WTC11 (cell line): ENCODE measurements around the gene AIMP2. TPM values are rescaled to one million over a fixed set of nuclear protein-coding genes. Genes with fewer than 3 reads are reported as not detected.
A peak's percentile ranks its signal among the peaks of the same experiment; 100 is the strongest.
"Not testable (repeated sequence)": the region's sequence is repeated elsewhere in the genome, so short reads cannot be mapped to it uniquely, and the experiment has no call there.

Experiments
- ATAC-seq: fragments of 200-7000 bp; cut with Tn5 transposase; 2 replicates; pipeline ENCODE4 v1.10.0; 2021; ENCODE audit warnings: mild to moderate bottlenecking, moderate library complexity
- CTCF ChIA-PET: fragments of 300-600 bp; sonication (Branson Sonifier 250); formaldehyde crosslinking; loops from one replicate; lab custom pipeline; 2021; ENCODE audit warnings: antibody characterized with exemption; lab: Charles Lee
- POLR2A ChIA-PET: fragments of 350-600 bp; sonication (Branson Sonifier 250); formaldehyde crosslinking; loops from one replicate; lab custom pipeline; 2021; ENCODE audit warnings: antibody characterized with exemption; lab: Charles Lee
- DNase-seq: peaks from one replicate; pipeline ENCODE4 v3.0.0; 2021; ENCODE audit warnings: low spot score
- H3K27ac Mint-ChIP-seq: 2 replicates; pipeline ENCODE4 v1.8.0; 2021; ENCODE audit warnings: mixed read lengths
- H3K27me3 Mint-ChIP-seq: 2 replicates; pipeline ENCODE4 v1.8.0; 2021; ENCODE audit warnings: low read depth, mild to moderate bottlenecking, moderate library complexity, mixed read lengths
- H3K36me3 Mint-ChIP-seq: 2 replicates; pipeline ENCODE4 v1.8.0; 2021; ENCODE audit warnings: mixed read lengths
- H3K4me1 Mint-ChIP-seq: 2 replicates; pipeline ENCODE4 v1.8.0; 2022; ENCODE audit warnings: mixed read lengths
- H3K4me3 Mint-ChIP-seq: 2 replicates; pipeline ENCODE4 v1.8.0; 2021; ENCODE audit warnings: mild to moderate bottlenecking, moderate library complexity, mixed read lengths
- H3K9me3 Mint-ChIP-seq: 2 replicates; pipeline ENCODE4 v1.8.0; 2021; ENCODE audit warnings: mixed read lengths
- ATF3 ChIP-seq: sonication (generic); formaldehyde crosslinking; conservative IDR thresholded peaks from 2 replicates; pipeline ENCODE4 v1.8.1; 2022; ENCODE audit warnings: mild to moderate bottlenecking, missing genetic modification reagents
- CBFB ChIP-seq: sonication (generic); formaldehyde crosslinking; IDR thresholded peaks from 2 replicates; pipeline ENCODE4 v1.8.1; 2022; ENCODE audit warnings: mild to moderate bottlenecking, low read depth, missing genetic modification reagents
- CDX4 ChIP-seq: fragments of 250-450 bp; sonication (Bioruptor Pico); IDR thresholded peaks from 2 replicates; pipeline ENCODE4 v1.9.0; 2021; ENCODE audit warnings: moderate library complexity, mild to moderate bottlenecking, inconsistent platforms, borderline replicate concordance
- E2F1 ChIP-seq: sonication (generic); formaldehyde crosslinking; IDR thresholded peaks from 2 replicates; pipeline ENCODE4 v1.8.0; 2022; ENCODE audit warnings: mild to moderate bottlenecking, missing genetic modification reagents
- ERG ChIP-seq: fragments of 250-450 bp; sonication (Bioruptor Pico); IDR thresholded peaks from 2 replicates; pipeline ENCODE4 v1.8.0; 2021; ENCODE audit warnings: mild to moderate bottlenecking
- FOXK1 ChIP-seq: sonication (generic); formaldehyde crosslinking; IDR thresholded peaks from 2 replicates; pipeline ENCODE4 v1.8.0; 2022; ENCODE audit warnings: mild to moderate bottlenecking, moderate library complexity, missing genetic modification reagents
- GTF2I ChIP-seq: fragments of 250-450 bp; sonication (Bioruptor Pico); conservative IDR thresholded peaks from 2 replicates; pipeline ENCODE4 v1.4.0; 2021; ENCODE audit warnings: mild to moderate bottlenecking
- JUN ChIP-seq: sonication (generic); formaldehyde crosslinking; IDR thresholded peaks from 2 replicates; pipeline ENCODE4 v1.8.0; 2023; ENCODE audit warnings: mild to moderate bottlenecking, missing genetic modification reagents
- KAT7 ChIP-seq: sonication (generic); formaldehyde crosslinking; IDR thresholded peaks from 2 replicates; pipeline ENCODE4 v1.8.1; 2023; ENCODE audit warnings: missing genetic modification reagents, mild to moderate bottlenecking, borderline replicate concordance
- MAX ChIP-seq: sonication (generic); formaldehyde crosslinking; IDR thresholded peaks from 2 replicates; pipeline ENCODE4 v1.8.0; 2022; ENCODE audit warnings: mild to moderate bottlenecking, missing genetic modification reagents
- MYBL2 ChIP-seq: sonication (generic); formaldehyde crosslinking; IDR thresholded peaks from 2 replicates; pipeline ENCODE4 v1.8.1; 2023; ENCODE audit warnings: mild to moderate bottlenecking, moderate library complexity, missing genetic modification reagents
- OVOL2 ChIP-seq: fragments of 250-450 bp; sonication (Bioruptor Pico); IDR thresholded peaks from 2 replicates; pipeline ENCODE4 v1.9.0; 2021; ENCODE audit warnings: mild to moderate bottlenecking, borderline replicate concordance
- TP53 ChIP-seq: sonication (generic); formaldehyde crosslinking; IDR thresholded peaks from 2 replicates; pipeline ENCODE4 v1.8.1; 2023; ENCODE audit warnings: mild to moderate bottlenecking, missing genetic modification reagents
- ZNF121 ChIP-seq: sonication (generic); formaldehyde crosslinking; IDR thresholded peaks from 2 replicates; pipeline ENCODE4 v1.8.0; 2023; ENCODE audit warnings: missing genetic modification reagents
- ZNF232 ChIP-seq: sonication (generic); formaldehyde crosslinking; IDR thresholded peaks from 2 replicates; pipeline ENCODE4 v1.8.0; 2022; ENCODE audit warnings: mild to moderate bottlenecking, missing genetic modification reagents
- ZNF416 ChIP-seq: fragments of 250-450 bp; sonication (Bioruptor Pico); IDR thresholded peaks from 2 replicates; pipeline ENCODE4 v1.9.0; 2021; ENCODE audit warnings: mild to moderate bottlenecking, inconsistent platforms
- total RNA-seq: library from RNA; stranded (reverse); gene quantifications from 3 replicates; pipeline ENCODE4 v1.2.3, GENCODE V29; 2021

AIMP2 gene
- total RNA-seq, 1 experiment from 2014 or later: 63.2 TPM

- POLR2A ChIA-PET: interaction anchor here (0.6 to 1.2 kb wide), 5 partner anchors 9 to 368 kb away, joined by 3 to 5 read pairs (median 4); no protein-coding TSS in a partner anchor
- not testable (repeated sequence) for H3K9me3 Mint-ChIP-seq, DNase-seq, H3K27ac Mint-ChIP-seq, H3K27me3 Mint-ChIP-seq, ATAC-seq
- CTCF ChIA-PET: interaction anchor here (1.1 to 1.6 kb wide), 2 partner anchors 10 to 151 kb away, joined by 5 to 11 read pairs; no protein-coding TSS in a partner anchor
- Mint-ChIP-seq H3K36me3 (peaks cover 27% of the 10 kb centered on the region), H3K4me1 (peaks cover 18% of the 10 kb centered on the region), H3K4me3 (peak overlapping the region; percentile 81)
- 0 out of 2 replicates have a peak, but pooled peaks have one; percentile 46 for TF ChIP-seq ZNF121 (CRISPR knock-in tag)
- TF ChIP-seq GTF2I (CRISPR knock-in tag): 0 out of 2 replicates have a peak, but pooled peaks have one; percentile 7
Observed at GRCh38 chr7:6007835-6008590, 1.1 kb upstream of the AIMP2 start.

GRCh38 chr7:6010370-6010769 is 1.3 kb downstream of the AIMP2 start:
- DNase-seq, POLR2A ChIA-PET, ATAC-seq, H3K27me3 Mint-ChIP-seq, CTCF ChIA-PET, H3K9me3 Mint-ChIP-seq: not testable (repeated sequence)
- Mint-ChIP-seq H3K36me3 (peaks cover 29% of the 10 kb centered on the region), H3K4me3 (peak overlapping the region; percentile 81), H3K27ac (peak overlapping the region; percentile 82; the same call in 1 of the 2 replicates), H3K4me1 (peaks cover 18% of the 10 kb centered on the region)

GRCh38 chr7:6011541-6011940 is 2.5 kb downstream of the AIMP2 start:
- H3K36me3 Mint-ChIP-seq: peaks cover 37% of the 10 kb centered on the region
- H3K9me3 Mint-ChIP-seq: no peaks in the 10 kb centered on the region
- DNase-seq (no peak), ATAC-seq (no peak)
- H3K4me3 Mint-ChIP-seq: no peak overlapping the region
- peaks cover 18% of the 10 kb centered on the region for H3K4me1 Mint-ChIP-seq
- ChIA-PET POLR2A (no interaction called here), CTCF (no interaction called here)
- H3K27ac Mint-ChIP-seq: peak overlapping the region; percentile 83; the same call in 1 of the 2 replicates
- no peaks in the 10 kb centered on the region for H3K27me3 Mint-ChIP-seq
- TF ChIP-seq MAX (CRISPR knock-in tag) (no peak), OVOL2 (CRISPR knock-in tag) (no peak), ATF3 (no peak), CDX4 (CRISPR knock-in tag) (no peak), ZNF121 (CRISPR knock-in tag) (no peak), ZNF416 (CRISPR knock-in tag) (no peak), CBFB (CRISPR knock-in tag) (no peak), TP53 (CRISPR knock-in tag) (no peak), JUN (no peak), E2F1 (no peak), ZNF232 (CRISPR knock-in tag) (no peak), FOXK1 (CRISPR knock-in tag) (no peak), MYBL2 (CRISPR knock-in tag) (no peak), GTF2I (CRISPR knock-in tag) (no peak), ERG (no peak), KAT7 (CRISPR knock-in tag) (no peak)
- TF ChIP-seq, all 79 proteins: peak for 0
